Skeletal muscle tissue (tissue), 4 donors: ENCODE data around the gene HOXA9. TPM values are rescaled to one million over a fixed set of nuclear protein-coding genes. Genes with fewer than 3 reads are reported as not detected.

Experiments used
- H3K27ac ChIP-seq: one replicate; pipeline ENCODE4 v1.7.0; 2013; ENCODE audit warnings: mild to moderate bottlenecking, low read depth, low read length, inconsistent platforms
- H3K27me3 ChIP-seq, 3 donors: one replicate each; pipeline ENCODE4 v1.7.0; 2013; ENCODE audit warnings: low read length in 3 of 3; ENCODE audit not compliant: control insufficient read depth in 3 of 3, insufficient read depth in 3 of 3
- H3K36me3 ChIP-seq, 3 donors: one replicate each; pipeline ENCODE4 v1.7.0; 2013; ENCODE audit warnings: low read length in 3 of 3; ENCODE audit not compliant: control insufficient read depth in 3 of 3, insufficient read depth in 3 of 3
- H3K4me1 ChIP-seq, 3 donors: one replicate each; pipeline ENCODE4 v1.7.0; 2013; ENCODE audit warnings: low read length in 3 of 3, mild to moderate bottlenecking in 3 of 3; ENCODE audit not compliant: control insufficient read depth in 3 of 3, insufficient read depth in 3 of 3
- H3K4me3 ChIP-seq, 3 donors: one replicate each; pipeline ENCODE4 v1.7.0; 2013; ENCODE audit warnings: low read length in 3 of 3
- H3K9ac ChIP-seq, 3 donors: one replicate each; pipeline ENCODE4 v1.7.0; 2013; ENCODE audit warnings: low read length in 3 of 3, mild to moderate bottlenecking in 3 of 3, moderate library complexity in 2 of 3, low read depth in 1 of 3
- H3K9me3 ChIP-seq, 3 donors: one replicate each; pipeline ENCODE4 v1.7.0; 2013; ENCODE audit warnings: low read length in 3 of 3; ENCODE audit not compliant: control insufficient read depth in 3 of 3
- total RNA-seq: library from RNA; depleted of rRNA; stranded (reverse); fragments of >200 nt; gene quantifications from one replicate; pipeline ENCODE4 v1.2.3, GENCODE V29; 2014
- donor health status: Osteomylitis.

Gene HOXA9
- total RNA-seq, 1 donor from 2014 or later, result 7.8 TPM

DNA sequence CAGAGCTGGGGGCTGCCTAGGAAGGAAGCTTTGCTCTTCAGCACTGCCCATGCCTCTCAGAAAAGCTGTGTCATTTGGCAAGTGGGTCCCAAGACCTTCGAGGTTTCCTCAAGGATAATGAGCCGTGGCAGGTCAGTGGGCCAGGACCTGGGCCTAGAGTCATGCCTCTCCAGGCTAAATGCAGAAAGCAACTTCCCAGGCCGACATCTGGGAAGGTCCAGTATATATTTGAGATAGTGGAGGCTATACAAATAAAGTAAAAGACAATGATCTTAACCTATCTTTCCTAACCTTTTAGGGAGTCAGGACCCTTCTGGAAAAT lies 11.1 kb upstream of the HOXA9 start:
- Histone ChIP-seq H3K4me3 (peak overlapping the region; percentile 48 to 84 (median 81)), H3K4me1 (peaks cover 41 to 57% (median 45%) of the 10 kb centered on the region in 3 donors), H3K27ac (peak overlapping the region; percentile 84), H3K9me3 (no peaks in the 10 kb centered on the region), H3K9ac (peak overlapping the region; percentile 58 to 97 (median 69)), H3K36me3 (no peaks in the 10 kb centered on the region), H3K27me3 (peaks cover 7 to 17% (median 15%) of the 10 kb centered on the region in 3 donors)

DNA sequence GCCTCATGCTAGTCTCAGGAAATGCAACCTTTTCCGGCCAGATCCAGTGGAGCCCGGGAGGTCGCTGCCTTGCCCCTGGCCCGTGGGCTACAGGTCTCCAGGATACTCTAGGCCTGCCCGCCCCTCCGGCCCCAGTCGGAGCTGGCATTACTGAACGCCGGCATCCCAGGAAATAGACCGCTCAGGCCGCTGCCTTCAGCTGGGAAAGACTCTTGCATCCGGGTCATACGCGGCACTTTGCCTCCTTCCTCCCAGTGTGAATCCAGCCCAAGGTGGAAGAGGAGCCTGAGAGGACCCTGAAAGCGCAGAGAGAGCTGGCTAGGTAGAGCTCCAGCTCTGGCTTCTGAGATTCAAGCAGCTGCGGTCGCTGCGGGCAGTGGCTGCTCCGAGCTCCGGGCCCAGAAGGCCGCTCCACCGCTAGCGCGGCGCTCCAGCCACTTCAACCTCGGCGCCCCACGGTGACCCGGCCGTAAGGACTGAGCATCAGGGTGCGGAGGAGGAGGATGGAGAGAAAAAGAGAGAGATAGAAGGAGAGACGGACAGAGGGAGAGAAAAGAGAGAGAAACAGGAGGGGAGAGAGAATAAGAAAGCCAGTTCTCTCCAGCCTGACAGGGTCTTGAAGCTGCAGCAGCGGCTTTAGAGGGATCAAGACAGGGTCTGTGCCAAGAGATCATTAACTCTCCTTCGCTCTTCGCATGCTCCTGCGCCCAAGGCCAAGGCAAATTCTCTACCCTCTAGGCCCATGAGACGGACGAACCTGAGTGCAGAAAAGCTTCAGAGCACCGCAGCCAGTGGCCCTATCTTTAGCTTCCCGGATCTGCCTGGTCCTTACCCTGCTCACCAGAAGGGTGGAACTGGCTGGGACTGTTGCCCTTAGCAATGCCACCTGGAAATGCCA lies 10.5 kb upstream of the HOXA9 start:
- Histone ChIP-seq H3K9me3 (no peaks in the 10 kb centered on the region), H3K27ac (peak overlapping the region; percentile 84), H3K36me3 (no peaks in the 10 kb centered on the region), H3K27me3 (peaks cover 7 to 20% (median 13%) of the 10 kb centered on the region in 3 donors), H3K9ac (peak overlapping the region; percentile 58 to 97 (median 69)), H3K4me3 (peak overlapping the region; percentile 48 to 84 (median 81)), H3K4me1 (peaks cover 45 to 60% (median 48%) of the 10 kb centered on the region in 3 donors)

DNA sequence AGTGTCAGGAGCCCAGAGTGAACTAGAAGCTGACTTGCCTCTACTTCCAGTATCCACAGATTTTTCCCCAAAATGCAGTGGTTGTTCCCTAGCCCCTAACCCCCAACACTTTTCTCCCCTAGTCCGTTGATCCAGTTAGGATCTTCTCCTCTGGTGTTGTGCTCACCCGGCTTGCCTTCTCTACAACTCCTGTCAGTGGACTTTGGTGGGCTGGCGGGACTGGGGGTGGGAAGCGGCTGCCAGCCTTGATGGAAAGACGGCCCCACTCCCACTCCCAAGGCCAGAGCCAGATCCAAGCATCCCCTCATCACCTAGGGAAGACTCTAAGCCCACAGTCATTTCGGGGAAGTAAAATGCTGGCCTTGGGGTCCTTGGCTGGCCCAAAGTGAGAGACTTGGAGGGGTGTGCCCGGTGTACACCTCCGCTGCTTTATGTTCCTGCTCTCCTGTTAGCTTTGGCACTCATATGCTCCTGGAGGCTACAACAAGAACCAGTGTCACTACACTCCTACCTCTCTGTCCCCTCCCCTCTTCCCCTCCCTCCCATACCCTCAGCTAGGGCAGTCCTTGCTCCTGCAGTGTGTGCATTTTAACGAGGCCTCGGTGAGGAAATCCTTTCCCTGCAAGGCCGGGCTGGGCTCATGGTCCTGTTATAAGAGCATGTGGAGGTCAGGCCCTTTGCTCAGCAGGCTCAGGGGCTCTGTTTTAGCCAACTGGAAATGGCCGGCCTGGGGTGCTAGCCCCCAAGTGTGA lies 9.7 kb upstream of the HOXA9 start:
- peaks cover 47 to 54% (median 53%) of the 10 kb centered on the region in 3 donors for H3K4me1 ChIP-seq
- no peaks in the 10 kb centered on the region for H3K9me3 ChIP-seq
- H3K36me3 ChIP-seq, result no peaks in the 10 kb centered on the region
- H3K27ac ChIP-seq, result peak overlapping the region; percentile 84
- H3K27me3 ChIP-seq, result peaks cover 3 to 20% (median 7%) of the 10 kb centered on the region in 3 donors
- H3K9ac ChIP-seq, result peak overlapping the region; percentile 74 to 97 (median 90)
- H3K4me3 ChIP-seq, result peak overlapping the region; percentile 60 to 84 (median 81)

DNA sequence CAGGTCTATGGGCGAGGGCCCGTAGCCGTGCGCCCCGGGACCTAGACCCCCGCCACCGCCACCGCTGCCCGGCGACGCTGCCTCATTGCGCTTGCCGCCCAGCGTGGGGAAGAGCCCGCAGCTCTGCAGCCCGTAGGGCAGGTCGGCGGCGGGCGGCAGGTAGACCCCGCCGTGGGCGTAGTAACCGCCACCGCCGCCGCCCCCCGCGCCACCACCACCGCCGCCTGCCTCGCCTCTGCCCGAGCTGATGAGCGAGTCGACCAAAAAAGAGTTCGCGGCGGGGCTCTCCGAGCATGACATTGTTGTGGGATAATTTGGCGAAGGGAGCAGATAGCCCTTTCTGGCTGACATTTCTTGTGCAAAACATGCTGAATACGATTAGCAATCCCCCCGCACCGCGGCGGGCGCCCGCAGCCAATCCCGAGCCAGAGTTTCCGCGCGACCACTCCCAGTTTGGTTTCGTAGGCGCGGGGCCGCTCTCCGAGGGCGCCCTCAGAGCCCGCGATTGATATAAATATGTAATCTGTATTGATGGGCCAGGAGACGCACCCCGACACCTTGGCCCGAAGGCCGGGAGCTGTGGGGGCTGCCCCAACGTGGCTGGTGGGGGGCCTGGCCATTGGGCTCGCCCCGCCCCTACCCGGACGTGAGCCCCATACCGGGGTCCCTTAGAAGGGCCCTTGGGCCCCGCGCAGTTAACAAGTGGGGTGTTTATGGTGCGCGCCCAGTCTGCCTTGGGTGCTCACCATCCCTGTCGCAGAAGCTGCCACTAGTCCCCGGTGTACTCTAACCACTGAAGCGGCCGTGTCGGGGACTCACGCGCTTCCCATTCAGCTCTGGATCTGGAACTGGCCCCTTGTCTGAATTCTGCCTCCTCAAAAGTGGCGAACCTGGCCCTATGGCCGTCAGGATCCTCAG lies 8.9 kb upstream of the HOXA9 start, which contains the start of gene HOXA10:
Gene HOXA10, minus strand, starts transcription at position 365 of the 918 bp plus-strand sequence. Its CDS starts 14 bp downstream, at position 351.
- H3K4me3 ChIP-seq, result peak within 1 kb of the TSS; percentile 69 to 84 (median 81)
- H3K36me3 ChIP-seq, result no peaks in the 10 kb centered on the region
- peak within 1 kb of the TSS; percentile 84 for H3K27ac ChIP-seq
- peaks cover 3 to 20% (median 4%) of the 10 kb centered on the region in 3 donors for H3K27me3 ChIP-seq
- peaks cover 49 to 54% (median 52%) of the 10 kb centered on the region in 3 donors for H3K4me1 ChIP-seq
- peak within 1 kb of the TSS; percentile 74 to 97 (median 90) for H3K9ac ChIP-seq
- no peaks in the 10 kb centered on the region for H3K9me3 ChIP-seq

DNA sequence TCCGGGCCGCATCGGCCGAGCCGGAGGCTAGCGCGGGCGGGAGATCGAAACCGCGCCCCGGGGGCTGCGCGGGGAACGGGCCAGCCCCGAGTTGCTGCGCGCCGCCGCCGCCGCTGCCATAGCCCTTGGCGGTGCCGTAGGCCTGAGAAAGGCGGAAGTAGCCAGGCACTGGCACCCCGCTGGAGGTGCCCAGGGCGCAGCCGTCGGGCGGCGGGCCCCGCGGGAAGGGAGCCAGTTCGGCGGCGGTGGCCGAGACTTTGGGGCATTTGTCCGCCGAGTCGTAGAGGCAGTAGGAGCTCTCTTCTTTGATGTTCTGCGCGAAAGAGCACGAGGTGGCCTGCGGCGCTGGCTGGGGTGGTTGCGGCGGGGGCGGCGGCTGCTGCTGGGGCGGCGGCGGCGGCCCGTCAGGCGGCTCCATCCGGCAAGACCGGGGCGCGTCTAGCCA lies 8.2 kb upstream of the HOXA9 start:
- peak overlapping the region; percentile 74 to 97 (median 90) for H3K9ac ChIP-seq
- no peaks in the 10 kb centered on the region for H3K9me3 ChIP-seq
- peaks cover 3 to 20% (median 4%) of the 10 kb centered on the region in 3 donors for H3K27me3 ChIP-seq
- peaks cover 52 to 59% (median 55%) of the 10 kb centered on the region in 3 donors for H3K4me1 ChIP-seq
- peak overlapping the region; percentile 69 to 84 (median 81) for H3K4me3 ChIP-seq
- no peaks in the 10 kb centered on the region for H3K36me3 ChIP-seq
- peak overlapping the region; percentile 84 for H3K27ac ChIP-seq

DNA sequence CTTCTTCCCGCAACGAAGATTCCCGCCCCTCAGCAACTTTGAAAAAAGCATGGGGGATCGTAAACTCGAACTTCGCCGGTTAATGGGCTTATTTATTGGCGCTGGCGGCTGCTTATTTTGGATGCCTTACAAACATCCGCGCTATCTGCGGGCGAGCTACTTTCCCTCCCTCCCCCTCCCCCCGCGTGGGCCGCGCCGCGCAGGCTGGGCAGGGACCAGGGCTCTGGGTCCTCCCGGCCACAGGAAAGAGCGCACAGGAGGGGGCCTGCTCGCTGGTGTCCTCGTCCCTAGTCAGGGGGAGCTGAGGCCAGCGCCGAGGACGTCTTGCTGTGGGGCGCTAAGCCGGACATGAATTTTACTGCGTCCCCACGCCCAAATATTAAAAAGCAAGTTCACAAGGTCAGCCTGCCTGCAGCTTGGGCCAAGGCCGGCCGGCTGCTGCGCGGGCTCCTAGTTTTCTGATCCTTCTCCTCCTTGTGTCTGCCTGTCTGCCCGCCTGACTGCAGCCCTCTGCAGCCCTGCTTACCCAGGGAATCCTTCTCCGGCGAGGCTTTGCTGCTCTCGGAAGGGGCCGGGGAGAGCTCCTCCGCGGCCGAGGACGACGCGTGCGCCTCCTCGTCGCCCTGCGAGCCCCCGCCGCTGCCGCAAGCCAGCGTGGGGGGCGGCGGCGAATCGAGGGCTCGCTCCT lies 7.6 kb upstream of the HOXA9 start:
- H3K4me1 ChIP-seq, result peaks cover 56 to 64% (median 60%) of the 10 kb centered on the region in 3 donors
- peak overlapping the region; percentile 74 to 97 (median 90) for H3K9ac ChIP-seq
- peak overlapping the region; percentile 84 for H3K27ac ChIP-seq
- H3K27me3 ChIP-seq, result peaks cover 6 to 20% (median 7%) of the 10 kb centered on the region in 3 donors
- no peaks in the 10 kb centered on the region for H3K9me3 ChIP-seq
- no peaks in the 10 kb centered on the region for H3K36me3 ChIP-seq
- H3K4me3 ChIP-seq, result peak overlapping the region; percentile 80 to 84 (median 81)

DNA sequence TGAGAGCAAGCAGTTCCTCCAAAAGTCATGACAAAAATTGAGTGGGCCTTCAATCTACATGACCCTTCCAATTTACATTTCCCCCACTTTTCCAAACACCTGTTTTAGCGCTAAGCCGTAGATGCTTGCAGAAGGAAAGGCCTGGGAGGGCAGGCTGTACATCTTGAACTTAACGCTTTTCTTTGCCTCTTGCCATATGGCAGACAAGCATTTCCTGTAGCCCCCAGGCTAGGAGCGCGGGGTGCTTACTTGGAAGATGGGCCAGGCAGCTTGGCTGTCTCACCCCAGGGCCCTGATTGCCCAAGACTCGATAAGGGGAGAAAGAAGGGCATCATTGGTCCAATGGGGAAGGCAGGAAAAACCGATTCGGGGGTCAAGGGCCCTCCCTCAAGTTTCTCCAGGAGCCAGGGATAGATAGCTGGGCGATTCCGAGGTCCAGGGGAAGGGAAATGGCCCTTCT lies 7.0 kb upstream of the HOXA9 start:
- Histone ChIP-seq H3K4me3 (peak overlapping the region; percentile 80 to 84 (median 81)), H3K27ac (peak overlapping the region; percentile 84), H3K9me3 (no peaks in the 10 kb centered on the region), H3K27me3 (peaks cover 6 to 20% (median 7%) of the 10 kb centered on the region in 3 donors), H3K36me3 (no peaks in the 10 kb centered on the region), H3K4me1 (peaks cover 50 to 66% (median 58%) of the 10 kb centered on the region in 3 donors), H3K9ac (peak overlapping the region; percentile 74 to 97 (median 90))

DNA sequence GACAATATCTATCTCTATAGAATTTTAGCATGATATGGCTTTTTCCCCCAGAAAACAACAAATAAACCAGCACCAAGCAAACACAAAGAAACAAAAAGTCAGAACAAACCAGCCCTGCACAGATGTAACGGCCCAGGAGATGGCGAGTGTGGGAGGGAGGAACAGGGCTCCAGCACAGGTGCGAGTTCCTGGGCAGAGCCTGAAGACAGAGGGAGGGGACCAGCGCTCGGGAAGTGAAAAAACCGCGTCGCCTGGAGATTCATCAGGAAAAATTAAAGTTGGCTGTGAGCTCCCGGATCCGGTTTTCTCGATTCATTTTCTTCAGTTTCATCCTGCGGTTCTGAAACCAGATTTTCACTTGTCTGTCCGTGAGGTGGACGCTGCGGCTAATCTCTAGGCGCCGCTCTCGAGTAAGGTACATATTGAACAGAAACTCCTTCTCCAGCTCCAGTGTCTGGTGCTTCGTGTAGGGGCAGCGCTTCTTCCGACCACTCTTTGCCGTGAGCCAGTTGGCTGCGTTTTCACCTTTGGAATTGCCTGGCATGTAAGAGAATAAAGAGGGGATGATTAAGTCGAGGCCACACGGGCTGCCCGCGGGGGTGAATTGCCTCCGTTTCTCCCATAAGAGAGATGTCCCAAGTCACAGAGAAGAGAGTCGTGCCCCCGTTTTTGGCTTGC lies 6.4 kb upstream of the HOXA9 start:
- peak overlapping the region; percentile 80 to 84 (median 81) for H3K4me3 ChIP-seq
- peak overlapping the region; percentile 74 to 97 (median 90) for H3K9ac ChIP-seq

More for the DNA sequence above, 6.4 kb upstream of the HOXA9 start:
- H3K27ac ChIP-seq, result peak overlapping the region; percentile 84
- H3K27me3 ChIP-seq, result peaks cover 6 to 20% (median 7%) of the 10 kb centered on the region in 3 donors
- H3K4me1 ChIP-seq, result peaks cover 48 to 66% (median 53%) of the 10 kb centered on the region in 3 donors
- no peaks in the 10 kb centered on the region for H3K9me3 ChIP-seq
- H3K36me3 ChIP-seq, result no peaks in the 10 kb centered on the region
